Stimulated activated CD4-positive, alpha-beta T cell treated with anti-CD3 and anti-CD28 coated beads, Interleukin-15, amount 100 ng/mL, for 48 hours (primary cell): ENCODE results near the gene IFT81.
"Not testable (repeated sequence)": the region's sequence is repeated elsewhere in the genome, so short reads cannot be mapped to it uniquely, and the experiment has no call there.

Experiments
- DNase-seq, 2 donors: peaks; one replicate each; pipeline ENCODE4 v3.0.0-alpha.2; 2020; ENCODE audit warnings: low read depth in 2 of 2

The IFT81 gene, protein sequence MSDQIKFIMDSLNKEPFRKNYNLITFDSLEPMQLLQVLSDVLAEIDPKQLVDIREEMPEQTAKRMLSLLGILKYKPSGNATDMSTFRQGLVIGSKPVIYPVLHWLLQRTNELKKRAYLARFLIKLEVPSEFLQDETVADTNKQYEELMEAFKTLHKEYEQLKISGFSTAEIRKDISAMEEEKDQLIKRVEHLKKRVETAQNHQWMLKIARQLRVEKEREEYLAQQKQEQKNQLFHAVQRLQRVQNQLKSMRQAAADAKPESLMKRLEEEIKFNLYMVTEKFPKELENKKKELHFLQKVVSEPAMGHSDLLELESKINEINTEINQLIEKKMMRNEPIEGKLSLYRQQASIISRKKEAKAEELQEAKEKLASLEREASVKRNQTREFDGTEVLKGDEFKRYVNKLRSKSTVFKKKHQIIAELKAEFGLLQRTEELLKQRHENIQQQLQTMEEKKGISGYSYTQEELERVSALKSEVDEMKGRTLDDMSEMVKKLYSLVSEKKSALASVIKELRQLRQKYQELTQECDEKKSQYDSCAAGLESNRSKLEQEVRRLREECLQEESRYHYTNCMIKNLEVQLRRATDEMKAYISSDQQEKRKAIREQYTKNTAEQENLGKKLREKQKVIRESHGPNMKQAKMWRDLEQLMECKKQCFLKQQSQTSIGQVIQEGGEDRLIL

DNA sequence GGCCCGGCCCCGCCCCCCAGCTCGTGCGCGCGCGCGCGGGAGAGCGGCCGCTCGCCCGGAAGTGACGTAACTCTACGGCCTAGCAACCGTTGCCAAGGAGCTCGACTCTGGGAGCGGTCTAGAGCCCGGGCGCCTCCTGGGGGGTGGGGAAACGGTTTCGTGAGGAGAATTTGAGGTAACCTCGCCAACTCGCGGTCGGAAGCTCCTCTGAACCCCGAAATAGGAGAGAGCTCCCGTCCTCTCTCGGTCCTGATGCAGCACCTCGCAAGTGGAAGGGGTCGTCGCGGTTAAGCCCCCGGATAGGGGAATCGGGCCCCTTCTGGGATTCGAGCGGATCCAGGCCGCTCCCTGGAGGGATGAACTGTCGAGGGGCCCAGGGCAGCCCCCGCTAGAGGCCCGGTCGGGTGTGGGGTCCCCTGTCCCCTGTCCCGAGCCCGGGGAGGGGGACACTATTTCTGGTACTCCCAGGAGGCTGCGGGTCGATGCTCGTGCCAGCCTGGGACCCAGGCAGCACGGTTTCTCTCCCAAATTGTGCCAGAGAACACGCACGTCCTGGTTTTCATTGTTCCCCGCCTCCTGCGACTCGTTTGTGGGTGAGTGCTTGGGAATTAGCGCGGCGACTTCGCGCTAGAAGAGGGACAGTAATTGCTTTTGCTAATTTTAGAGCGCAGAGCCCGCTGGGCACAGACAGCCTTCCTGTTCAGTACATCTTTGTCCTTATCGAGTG, at the start of gene IFT81:
IFT81 (plus strand) TSS at position 89 of the 727 bp plus-strand sequence. CDS start 3,024 bp downstream, outside the sequence.
- peak; percentile 90 to 93 for DNase-seq

GRCh38 chr12:110075880-110076279, 48.3 kb upstream of the IFT81 start:
- no peak for DNase-seq

- DNase-seq = no peak
Observed at GRCh38 chr12:110077800-110078199, 46.4 kb upstream of the IFT81 start.

DNA sequence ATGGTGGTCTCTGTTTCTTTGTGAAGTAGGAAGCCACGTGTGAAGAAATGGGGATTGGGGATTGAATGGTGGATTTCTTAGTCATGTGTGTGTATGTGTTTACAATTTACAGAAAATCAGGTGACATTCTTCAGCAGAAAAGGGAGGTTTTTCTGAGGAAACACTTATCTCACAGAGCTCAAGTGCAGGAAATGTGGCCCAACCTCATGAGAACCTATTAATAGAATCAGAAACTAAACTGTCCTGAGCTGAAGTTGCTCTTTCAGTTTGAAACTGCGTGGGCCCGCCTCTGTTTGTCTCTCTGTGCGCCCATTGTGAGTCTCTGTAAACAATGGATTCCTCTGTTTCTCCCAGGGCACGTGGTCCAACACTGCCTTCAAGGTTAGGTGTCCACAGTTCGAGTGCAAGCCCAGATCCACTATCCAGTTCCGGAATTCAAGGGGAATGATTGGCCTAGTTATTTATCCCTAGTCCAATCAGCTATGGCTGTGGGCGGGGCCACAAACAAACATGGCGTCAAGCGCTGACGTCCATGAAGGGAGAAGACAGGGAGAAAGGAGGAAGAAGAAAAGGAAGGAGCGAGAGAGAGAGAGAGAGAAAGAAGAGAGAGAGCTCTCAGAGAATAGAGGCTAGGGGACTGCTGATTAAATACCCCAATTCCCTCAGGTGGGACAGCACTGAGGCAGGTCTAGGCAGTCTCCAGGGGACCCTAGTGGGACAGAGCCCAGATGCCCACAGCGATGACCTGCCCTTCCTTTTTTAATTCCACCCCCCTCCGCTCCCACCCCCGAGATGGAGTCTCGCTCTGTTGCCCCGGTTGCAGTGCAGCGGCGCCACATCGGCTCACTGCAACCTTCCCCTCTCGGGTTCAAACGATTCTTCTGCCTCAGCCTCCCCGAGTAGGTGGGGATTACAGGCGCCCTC, 44.4 kb upstream of the IFT81 start:
- DNase-seq = peak; percentile 61 to 63

GRCh38 chr12:110080410-110080809, 43.7 kb upstream of the IFT81 start:
- no peak for DNase-seq

DNA sequence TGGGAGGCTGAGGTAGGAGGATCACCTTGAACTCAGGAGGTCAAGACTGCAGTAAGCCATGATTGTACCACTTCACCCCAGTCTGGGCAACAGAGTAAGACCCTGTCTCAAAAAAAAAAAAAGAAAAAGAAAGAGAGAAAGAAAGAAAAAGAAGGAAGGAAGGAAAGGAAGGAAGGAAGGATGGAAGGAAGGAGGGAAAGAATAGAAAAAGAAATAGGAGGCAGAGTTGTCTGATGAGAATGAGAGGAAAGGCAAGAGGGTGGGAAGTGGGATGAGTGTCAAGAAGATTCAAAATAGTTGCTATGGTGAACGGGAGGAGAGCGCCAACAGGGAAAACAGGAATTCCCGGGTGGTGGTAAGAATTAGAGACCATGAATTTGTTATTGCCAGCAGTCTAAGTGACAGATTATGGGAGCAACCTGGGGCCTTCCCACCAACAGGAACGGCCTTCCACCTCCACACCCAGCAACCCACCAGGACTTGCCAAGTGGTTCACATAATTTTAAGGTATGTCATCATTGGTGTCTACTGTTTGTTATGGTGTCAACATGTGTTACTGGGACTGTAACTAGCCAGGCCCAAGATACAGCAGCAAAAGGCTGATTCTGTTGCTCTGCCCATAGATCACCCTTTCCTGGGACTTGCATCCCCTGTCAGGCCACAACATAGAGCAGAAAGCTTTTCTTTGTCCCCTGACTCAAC, 39.7 kb upstream of the IFT81 start:
- no peak for DNase-seq

- not testable (repeated sequence) for DNase-seq
Observed at GRCh38 chr12:110088216-110088615, 35.9 kb upstream of the IFT81 start.

DNA sequence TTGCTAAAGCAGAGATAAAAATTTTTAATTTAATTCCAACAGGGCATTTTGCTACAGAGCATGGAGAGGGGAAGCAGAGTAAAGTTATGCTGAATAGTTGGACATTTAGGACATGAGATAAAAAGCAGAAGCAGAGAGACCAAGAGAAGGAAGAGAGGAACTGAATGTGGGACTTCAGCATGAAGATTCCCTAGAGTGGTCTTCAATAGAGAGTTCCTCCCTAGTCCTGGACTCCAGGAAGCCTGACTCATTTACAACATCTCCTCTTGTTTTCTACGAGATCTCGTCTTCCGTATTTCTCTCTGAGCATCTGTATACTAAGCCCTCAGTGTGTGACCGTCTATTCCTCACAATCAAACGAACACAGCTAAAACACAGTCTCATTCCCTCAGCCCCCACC, 35.2 kb upstream of the IFT81 start:
- DNase-seq = no peak

- DNase-seq = no peak
Observed at GRCh38 chr12:110090266-110091135, 33.7 kb upstream of the IFT81 start.

DNA sequence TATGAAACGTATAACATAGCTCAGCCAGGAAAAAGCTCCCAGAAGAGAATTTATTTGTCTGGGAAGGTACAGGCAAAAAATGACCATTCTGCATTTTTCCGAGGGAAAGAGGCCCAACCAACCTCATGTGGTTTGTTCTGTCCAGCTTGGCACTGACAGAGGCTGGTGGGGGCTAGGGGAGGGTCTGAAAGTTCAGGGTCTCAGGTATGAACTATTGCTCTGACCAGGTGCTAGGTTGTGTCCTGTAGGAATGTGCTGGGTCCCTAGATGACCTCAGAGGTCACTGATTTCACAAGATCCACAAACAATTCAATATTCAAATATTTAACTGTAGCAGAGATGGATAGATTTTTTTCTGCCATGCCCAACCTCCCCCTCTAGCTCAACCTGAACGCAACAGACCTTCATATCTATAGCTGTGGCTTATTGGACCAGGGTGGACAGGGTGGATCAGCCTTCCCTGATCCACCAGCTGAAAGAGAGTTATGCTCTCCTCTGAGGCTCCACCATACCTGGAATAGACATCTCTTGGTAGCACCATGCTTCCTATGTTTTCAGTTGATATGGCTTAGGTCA, 32.9 kb upstream of the IFT81 start:
- no peak for DNase-seq

- no peak for DNase-seq
Observed at GRCh38 chr12:110093631-110094311, 30.4 kb upstream of the IFT81 start.

DNA sequence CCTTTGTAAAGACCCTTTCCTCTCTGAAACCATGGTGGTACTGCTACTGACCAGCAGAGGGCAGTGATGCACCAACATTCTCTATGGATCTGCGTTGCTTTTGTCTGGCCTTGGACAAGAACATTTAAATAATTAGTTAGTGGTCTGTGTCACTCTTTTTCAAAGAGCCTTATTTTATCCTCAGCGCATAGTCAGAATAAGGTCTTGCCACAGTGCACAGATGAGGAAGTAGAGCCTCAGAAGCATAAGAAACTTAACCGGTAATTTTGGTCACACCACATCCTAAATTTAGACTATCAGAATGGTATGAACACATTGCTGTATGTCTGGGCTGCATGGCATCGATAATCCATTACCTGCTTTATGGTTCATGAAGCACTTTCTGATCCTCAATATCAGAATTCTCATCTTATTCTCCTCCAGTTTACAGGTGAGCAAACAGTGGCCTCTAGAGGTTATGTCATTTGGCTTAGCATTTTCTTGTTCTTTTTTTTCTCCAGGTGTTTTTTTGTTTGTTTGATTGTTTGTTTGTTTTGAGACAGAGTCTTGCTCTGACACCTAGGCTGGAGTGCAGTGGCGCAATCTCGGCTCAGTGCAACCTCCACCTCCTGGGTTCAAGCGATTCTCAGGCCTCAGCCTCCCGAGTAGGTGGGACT, 23.7 kb upstream of the IFT81 start:
- DNase-seq = peak; percentile 28 to 41

DNA sequence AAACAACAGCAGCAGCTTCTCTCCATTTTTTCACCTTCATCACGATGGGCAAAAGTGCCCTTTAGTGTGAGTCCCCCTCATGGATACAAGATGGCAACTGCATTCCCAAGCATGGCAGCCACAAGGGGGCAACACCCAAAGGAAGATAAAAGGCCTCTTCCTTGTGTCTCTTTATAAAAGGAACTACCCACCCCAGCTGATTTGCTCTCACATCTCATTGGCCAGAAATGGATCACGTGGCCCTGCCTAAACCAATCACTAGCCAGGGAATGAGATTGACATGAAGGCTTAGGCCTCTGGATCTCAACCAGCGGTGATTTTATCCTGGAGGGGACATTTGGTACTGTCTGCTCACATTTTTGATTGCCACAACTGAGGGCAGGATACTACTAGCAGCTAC, 21.9 kb upstream of the IFT81 start:
- DNase-seq = peak; percentile 31 to 35

DNA sequence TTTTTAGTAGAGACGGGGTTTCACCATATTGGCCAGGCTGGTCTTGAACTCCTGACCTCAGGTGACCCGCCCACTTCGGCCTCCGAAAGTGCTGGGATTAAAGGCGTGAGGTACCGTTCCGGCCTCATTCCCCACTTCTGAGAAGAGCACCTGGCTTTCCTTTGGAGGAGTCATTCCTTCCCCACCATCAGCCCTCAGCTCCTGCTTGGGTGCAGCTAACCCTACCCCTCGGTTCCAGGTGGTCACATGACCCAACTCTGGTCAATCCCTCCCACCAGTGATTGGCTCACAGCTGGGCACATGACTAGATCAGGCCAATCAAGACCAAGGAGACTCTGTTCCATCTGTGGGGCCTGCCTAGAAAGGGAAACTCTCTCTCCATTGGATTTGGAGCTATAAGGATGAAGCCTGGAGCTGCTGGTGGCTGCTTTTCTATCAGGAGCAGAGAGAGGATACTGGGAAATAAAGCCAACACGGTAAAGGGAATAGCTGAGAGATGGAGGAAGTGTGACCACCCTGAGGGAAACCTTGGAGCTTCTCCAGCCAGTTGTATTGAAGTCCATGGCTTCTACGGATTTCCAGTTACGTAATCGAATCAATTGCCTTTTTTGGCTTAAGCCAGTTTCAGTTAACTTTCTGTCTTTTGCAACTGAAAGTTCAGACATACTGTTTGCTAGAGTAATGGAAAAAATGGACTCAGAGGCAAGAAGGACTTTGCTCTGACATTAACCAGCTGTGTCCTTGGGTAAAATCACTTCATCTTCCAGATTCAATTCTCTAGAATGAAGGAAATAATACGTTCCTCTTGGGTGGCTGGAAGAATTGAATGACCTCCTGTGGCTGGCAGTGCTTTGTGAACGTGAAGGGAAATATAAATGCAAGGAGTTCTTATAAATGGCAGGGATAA, 19.7 kb upstream of the IFT81 start:
- no peak for DNase-seq

- DNase-seq = no peak
Observed at GRCh38 chr12:110105159-110105558, 19.0 kb upstream of the IFT81 start.

- DNase-seq = no peak
Observed at GRCh38 chr12:110105986-110106385, 18.2 kb upstream of the IFT81 start.
